SH-SY5Y (cell line): ENCODE results near the gene MX2.

Source experiments
- GATA2 ChIP-seq: IDR thresholded peaks from 2 replicates; pipeline ENCODE4 v1.6.1; 2011; ENCODE audit warnings: mild to moderate bottlenecking, low read depth, low read length
- GATA3 ChIP-seq: IDR thresholded peaks from 2 replicates; pipeline ENCODE4 v1.6.1; 2011; ENCODE audit warnings: low read depth, mild to moderate bottlenecking, low read length, moderate library complexity

- TF ChIP-seq GATA2: no peak
- no peak for TF ChIP-seq GATA3
Observed at GRCh38 chr21:41458121-41458520, 96.3 kb downstream of the MX2 start.
